Measurements from ENCODE around the gene STON1. TPM values are rescaled to one million over a fixed set of nuclear protein-coding genes. Genes with fewer than 3 reads are reported as not detected.

Gene STON1
- total and polyA plus RNA-seq, 2 of the 4 experiments (the other 2 are of a cell fraction) = 4.0 to 5.7 TPM

DNA sequence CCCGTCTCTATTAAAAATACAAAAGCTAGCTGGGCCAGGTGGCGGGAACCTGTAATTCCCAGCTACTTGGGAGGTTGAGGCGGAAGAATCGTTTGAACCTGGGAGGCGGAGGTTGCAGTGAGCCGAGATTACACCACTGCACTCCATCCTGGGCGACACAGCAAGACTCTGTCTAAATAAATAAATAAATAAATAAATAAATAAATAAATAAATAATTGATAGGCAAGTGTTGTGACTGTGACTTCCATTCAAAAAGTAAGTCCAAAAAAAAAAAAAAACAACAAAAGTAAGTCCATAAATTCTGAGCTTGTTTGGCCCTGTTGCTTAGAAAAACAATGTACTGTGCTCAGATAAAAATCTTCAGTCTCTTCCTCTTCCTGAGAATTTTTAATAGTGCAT lies 2.2 kb downstream of the STON1 start (continued):
- TF ChIP-seq NFE2L2 (IDR thresholded peaks at IDR 0.05; ENCODE audit: low read depth, low read length) (no peak), RAD21 (IDR thresholded peaks at IDR 0.05; ENCODE audit: low read length) (no peak)

DNA sequence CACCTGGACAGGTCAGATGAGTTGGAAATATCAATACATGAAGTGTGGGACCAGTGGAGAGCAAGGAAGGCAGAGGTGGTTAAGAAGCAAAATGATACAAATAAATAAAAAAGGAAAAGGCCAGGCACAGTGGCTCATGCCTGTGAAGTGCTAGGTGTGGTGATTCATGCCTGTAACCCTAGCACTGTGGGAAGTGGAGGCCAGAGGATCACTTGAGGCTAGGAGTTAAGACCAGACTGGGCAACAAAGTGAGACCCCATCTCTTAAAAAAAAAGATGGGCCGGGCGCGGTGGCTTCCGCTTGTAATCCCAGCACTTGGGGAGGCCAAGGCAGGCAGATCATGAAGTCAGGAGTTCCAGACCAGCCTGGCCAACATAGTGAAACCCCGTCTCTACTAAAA lies 2.9 kb downstream of the STON1 start:
- no peak overlapping the region for H2BK120ac ChIP-seq (ENCODE audit: low read depth, low read length)
- H2AK9ac ChIP-seq (replicated peaks; ENCODE audit: low read depth, low read length, poor library complexity) = no peak overlapping the region
- TF ChIP-seq POLR2A (IDR thresholded peaks at IDR 0.05; ENCODE audit: low read depth, low read length) = no peak
- intact Hi-C loops (cut with micrococcal nuclease) = loop anchor here (5.0 kb wide), 1 partner anchor 54 kb away; no protein-coding TSS in a partner anchor
- WGBS, 2 experiments (ENCODE audit: extremely low coverage in 2 of 2, insufficient read length in 1 of 2) = 100% methylated on average over 4 of the region's 5 CpGs; no CpG with 5 or more reads in 1 of the 2 experiments
- peaks cover 2% of the 10 kb centered on the region; the same call in 1 of the 2 replicates for H3K27me3 ChIP-seq (ENCODE audit: control insufficient read depth, insufficient read depth, low read length)
- peaks cover 4% of the 10 kb centered on the region; the same call in 1 of the 2 replicates for H4K20me1 ChIP-seq (ENCODE audit: insufficient read depth, low read length)
- no peak overlapping the region for H3K4me2 ChIP-seq (ENCODE audit: low read depth, low read length)
- no peak overlapping the region for H4K8ac ChIP-seq (ENCODE audit: low read depth in 2 of 2, low read length in 2 of 2)
- no peak overlapping the region for H4K91ac ChIP-seq (ENCODE audit: insufficient read depth, low read depth, low read length)
- H3K23ac ChIP-seq (ENCODE audit: low read depth, low read length) = no peak overlapping the region
- CTCF ChIA-PET = interaction anchor here (0.6 kb wide), 2 partner anchors 18 to 320 kb away, joined by 5 read pairs; no protein-coding TSS in a partner anchor
- H2AK5ac ChIP-seq (ENCODE audit: low read depth, low read length) = no peak overlapping the region
- H2BK5ac ChIP-seq (ENCODE audit: low read depth, low read length, poor library complexity, severe bottlenecking) = no peak overlapping the region
- H3K9me1 ChIP-seq (ENCODE audit: insufficient read depth, low read length) = peaks cover 11% of the 10 kb centered on the region; the same call in 1 of the 2 replicates
- dilution Hi-C loops (cut with HindIII; ENCODE audit: low sequenced_read_pairs, unreplicated experiment) = no loop called here
- H3K4me1 ChIP-seq (ENCODE audit: control insufficient read depth, insufficient read depth, low read length) = peaks cover 10% of the 10 kb centered on the region
- DNase-seq = peak; percentile 39
- no peaks in the 10 kb centered on the region for H3K9me3 ChIP-seq (ENCODE audit: control insufficient read depth, insufficient read depth, low read length)
- H2BK20ac ChIP-seq (ENCODE audit: low read depth, low read length) = no peak overlapping the region
- H3K4ac ChIP-seq (ENCODE audit: low read depth, low read length) = peak overlapping the region; percentile 7; the same call in 1 of the 2 replicates
- no peak overlapping the region for H2BK15ac ChIP-seq (ENCODE audit: low read depth, low read length)
- H3K27ac ChIP-seq (ENCODE audit: insufficient read depth, low read length) = no peak overlapping the region
- H3K56ac ChIP-seq (ENCODE audit: extremely low read depth, insufficient read depth, low read length) = no peak overlapping the region
- no peak overlapping the region for H3K18ac ChIP-seq (ENCODE audit: low read depth, low read length)
- no peak overlapping the region for H3K4me3 ChIP-seq (ENCODE audit: insufficient read depth, low read depth, low read length)
- no TSS peak for BruUV-seq (replicated peaks)
- H3K36me3 ChIP-seq (ENCODE audit: control insufficient read depth, insufficient read depth, low read length) = no peaks in the 10 kb centered on the region
- in situ Hi-C loops (cut with MboI; ENCODE audit: low sequenced_read_pairs) = no loop called here
- ATAC-seq (ENCODE audit: low read depth) = no peak
- H3K14ac ChIP-seq (replicated peaks; ENCODE audit: low read depth, low read length) = no peak overlapping the region; the same call in 1 of the 2 replicates
- H3K79me1 ChIP-seq (ENCODE audit: low read depth in 1 of 2, low read length in 2 of 2) = peaks cover 9 to 29% of the 10 kb centered on the region in 2 experiments
- H4K5ac ChIP-seq (ENCODE audit: low read depth, low read length) = no peak overlapping the region
- no peak overlapping the region for H3K9ac ChIP-seq (ENCODE audit: low read depth, low read length)
- POLR2A ChIA-PET (ENCODE audit: unreplicated experiment) = no interaction called here
- H2AFZ ChIP-seq (replicated peaks; ENCODE audit: low read length, poor library complexity) = no peak overlapping the region
